Fibroblast of skin of abdomen (primary cell): Measurements from ENCODE around the gene TM9SF4.
"Not testable (repeated sequence)": the region's sequence is repeated elsewhere in the genome, so short reads cannot be mapped to it uniquely, and the experiment has no call there.

Source experiments
- DNase-seq: peaks from one replicate; pipeline ENCODE4 v3.0.0-alpha.2; 2013

Gene TM9SF4

DNA sequence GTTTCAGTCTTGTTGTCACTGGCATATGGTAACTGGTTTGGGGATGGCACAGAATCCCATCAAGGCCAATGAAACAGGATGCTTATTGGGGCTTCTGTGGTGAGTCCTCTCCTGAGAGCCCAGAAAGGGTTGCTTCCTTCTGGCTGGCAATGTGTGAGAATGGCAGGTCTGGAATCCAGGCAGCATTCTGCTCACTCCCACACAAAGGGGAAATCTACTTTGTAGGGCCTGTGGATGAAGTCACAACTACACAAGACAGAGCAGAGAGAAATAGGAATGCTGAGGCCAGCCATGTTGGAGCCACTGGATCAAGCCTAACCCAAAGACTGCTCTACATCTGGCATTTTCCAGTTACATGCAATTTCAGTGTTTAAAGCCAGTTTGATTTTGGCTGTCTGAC, 82.4 kb downstream of the TM9SF4 start:
- peak; percentile 11 for DNase-seq

DNA sequence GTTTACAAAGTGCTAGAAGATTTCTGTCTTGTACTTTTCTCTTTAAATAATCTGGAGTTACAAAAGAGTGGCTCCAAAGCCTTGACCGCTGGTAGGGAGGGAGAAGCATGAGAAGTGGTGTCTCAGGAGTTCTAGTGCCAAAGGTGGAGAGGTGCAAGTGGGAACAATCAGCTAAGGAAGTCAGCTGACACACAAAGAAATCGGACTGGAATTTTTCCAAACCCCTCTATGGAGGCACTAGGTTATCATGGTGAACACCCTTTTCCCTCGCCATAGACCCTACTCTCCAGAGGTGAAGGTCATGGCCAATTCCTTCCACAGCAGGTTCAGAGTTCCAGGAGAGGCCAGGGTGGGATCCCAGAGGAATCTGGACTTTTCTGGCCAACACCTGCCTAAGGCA, 83.2 kb downstream of the TM9SF4 start:
- DNase-seq, result no peak

DNA sequence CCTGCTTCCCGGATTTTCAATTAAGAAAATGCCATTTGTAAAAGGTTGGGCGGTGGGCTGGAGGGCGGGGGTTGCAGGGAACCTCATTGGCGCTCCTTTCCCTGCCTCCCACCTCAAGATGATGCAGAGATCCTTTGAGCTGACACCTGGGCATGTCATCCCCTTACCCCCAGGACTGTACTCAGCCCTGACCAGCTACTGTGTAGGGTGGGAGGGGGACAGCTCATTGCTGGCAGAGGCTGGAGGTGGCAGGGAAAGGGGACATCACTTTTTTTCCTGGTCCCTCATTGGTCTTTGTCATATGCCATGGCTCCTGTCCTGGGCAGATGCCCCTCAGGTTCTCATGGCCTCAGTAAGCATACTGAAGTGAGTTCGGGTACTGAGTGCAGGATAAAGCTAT, 83.8 kb downstream of the TM9SF4 start:
- DNase-seq, result not testable (repeated sequence)

DNA sequence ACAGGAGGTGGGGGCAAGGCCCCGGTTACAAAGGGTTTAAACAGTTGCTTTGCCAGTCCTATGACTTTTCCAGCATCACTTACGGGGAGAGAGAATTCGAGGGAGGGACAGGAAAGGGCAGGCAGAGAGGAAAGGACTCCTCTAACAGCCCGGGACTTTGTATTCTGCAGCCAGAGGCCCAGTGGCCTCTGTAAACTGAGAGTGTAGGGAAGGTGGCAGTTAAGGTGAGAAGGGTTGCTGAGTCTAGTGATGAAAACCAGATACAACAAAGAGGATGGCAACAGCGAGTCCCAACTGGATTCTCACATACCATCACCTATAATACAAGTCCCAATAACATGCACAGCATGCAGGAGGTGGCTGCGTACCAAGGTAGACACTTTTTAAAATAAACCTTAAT, 84.5 kb downstream of the TM9SF4 start:
- no peak for DNase-seq

DNA sequence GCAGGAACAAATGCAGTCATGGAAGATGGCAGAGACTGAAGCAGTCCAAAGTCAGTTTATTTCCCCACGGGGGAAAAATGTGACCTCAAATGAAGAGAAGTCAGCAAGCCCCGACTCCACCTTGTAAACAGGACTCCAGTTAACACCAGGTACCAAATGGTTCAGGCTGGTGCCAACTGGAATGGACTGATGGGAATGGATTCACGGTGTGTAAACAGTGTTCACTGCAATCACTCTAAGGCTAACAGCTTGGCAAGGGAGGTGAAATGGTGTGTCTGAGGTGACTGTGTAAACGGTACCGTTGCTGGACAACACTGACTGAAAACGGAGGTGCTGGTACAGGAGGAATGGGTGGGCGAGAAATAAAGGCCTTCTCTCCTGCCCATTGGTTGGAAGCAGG, 86.1 kb downstream of the TM9SF4 start:
- no peak for DNase-seq

DNA sequence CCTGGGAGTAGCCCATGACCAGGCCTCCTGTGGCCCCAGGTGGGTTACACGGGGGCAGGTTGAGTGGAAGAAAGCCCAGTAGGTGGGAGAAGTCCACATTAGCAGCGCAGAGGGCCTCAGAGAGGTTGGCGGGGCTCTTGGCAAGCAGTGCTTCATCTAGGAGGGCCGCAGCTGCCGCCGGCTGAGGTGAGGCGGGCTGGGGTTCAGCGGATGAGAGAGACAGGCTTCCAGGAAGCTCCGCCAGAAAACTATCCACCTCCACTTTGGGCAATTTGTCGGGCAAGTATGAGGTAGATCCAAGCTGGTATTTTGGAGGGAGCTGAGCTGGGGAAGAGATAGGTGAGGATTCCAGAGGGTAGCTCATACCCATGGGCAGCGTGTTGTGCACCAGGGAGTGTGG, 87.1 kb downstream of the TM9SF4 start:
- not testable (repeated sequence) for DNase-seq

DNA sequence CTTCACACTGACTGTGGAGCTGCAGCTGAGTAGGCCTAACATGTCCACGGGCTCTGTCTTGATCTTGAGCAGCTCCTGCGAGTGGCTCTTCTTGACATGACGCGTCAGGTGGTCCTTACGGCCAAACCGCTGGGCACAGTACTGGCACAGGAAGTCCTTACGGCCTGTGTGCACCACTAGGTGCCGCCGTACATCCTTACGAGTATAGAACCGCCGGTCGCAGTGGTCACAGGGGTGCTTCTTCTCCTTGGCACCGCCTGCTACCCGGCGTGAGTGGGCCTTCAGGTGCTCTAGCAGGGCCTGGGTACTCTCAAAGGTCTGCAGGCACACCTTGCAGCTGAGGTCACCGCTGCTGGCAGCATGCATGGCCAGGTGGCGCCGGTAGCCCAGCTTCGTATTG, 87.6 kb downstream of the TM9SF4 start:
- DNase-seq, result not testable (repeated sequence)

DNA sequence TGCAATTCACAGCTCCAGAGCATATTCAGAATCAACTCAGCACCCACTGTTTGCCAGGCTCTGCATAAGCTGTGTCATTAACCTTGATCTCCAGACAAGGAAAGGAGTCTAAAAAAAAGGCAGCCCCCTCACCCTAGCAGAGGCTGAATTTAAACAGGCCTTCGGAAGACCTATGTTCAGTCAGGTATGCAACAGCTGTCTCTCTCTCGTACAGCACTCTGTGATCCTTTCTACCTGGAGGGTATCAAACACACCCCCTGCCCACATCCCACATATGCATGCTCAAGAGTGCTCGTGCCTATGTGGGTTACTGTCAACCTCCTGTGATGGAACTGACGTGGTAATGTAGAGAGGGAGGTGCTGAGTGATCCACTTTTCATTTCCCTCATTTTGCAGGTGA, 89.5 kb downstream of the TM9SF4 start:
- DNase-seq, result no peak

DNA sequence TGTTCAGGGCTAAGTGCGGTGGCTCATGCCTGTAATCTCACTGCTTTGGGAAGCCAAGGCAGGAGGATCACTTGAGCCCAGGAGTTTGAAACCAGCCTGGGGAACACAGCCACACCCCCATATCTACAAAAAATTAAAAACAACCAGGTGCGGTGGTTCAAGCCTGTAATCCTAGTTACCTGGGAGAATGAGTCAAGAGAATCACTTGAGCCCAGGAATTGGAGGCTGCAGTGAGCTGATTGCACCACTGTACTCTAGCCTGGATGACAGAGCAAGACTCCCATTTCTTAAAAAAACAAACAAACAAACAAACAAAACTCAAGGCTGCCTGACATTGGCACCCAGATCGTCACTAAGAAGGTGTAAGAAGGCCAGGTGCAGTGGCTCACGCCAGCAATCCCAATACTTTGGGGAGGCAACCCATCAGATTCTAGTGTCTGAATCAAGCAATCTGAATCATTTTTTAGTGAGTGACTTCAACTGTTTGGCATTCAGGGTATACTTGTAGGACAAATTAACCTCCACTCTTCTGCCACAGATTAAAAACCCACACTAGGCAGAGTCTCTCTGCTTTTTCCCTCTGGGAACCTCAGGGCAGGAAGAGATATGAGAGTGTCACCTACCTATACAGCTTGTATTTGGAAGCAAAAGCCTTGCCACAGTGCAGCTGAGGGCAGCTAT, 91.9 kb downstream of the TM9SF4 start:
- DNase-seq, result peak; percentile 25

DNA sequence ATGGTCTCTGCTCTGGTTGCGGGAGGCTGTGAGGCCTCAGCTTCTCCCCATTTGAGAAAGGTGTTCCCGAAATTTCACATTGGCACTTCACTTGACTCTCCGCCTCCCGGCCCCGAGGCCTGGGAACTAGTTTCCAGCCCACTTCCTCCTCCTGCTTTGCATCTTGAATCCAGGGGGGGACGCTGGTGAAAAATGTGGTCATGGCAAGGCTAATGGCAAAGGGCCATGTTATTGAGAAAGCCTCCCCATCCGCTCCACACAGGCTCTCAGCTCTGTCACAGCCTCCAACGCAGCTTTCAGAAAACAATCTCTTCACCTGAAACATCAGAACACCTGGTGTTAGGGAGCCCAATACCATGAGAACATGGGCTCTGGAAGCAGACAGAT, 92.5 kb downstream of the TM9SF4 start:
- peak; percentile 19 for DNase-seq

DNA sequence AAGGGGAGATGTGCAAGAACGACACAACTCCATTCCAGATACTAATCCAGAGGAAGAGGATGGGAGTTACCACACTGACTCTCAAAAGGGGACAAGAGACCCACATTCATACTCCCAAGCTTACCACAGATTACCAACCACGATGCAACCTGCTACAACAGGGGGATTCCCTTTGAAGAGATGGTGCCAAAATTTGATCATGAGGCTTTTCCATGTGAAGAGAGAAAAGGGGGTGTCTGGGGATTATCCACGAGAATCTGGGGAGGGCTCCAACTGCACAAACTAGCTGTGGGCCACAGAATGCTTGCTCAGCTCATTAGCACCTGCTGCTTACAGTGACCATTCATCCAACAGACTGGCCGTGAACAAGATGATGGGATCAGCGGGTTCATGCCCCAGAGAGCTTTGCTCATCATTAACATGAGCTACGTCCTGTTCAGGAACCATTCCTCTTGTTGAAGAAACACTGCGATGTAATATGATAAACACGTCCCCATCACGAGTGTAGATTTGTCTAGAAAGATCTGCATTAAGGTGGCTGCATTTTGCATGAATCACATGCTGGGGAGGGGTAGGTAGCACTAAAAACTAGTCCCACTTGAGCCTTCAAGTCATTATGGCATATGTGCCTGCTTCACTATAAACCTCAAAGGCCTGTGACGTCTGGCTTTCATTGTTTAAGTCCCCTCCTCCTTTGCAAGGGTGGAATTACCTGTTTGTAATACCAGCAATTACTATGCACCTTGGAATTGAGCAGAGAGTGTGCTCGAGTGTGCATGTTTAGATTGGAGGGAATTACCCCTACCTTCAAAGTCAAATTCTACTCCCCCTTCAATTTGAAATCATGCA, 94.1 kb downstream of the TM9SF4 start:
- no peak for DNase-seq

DNA sequence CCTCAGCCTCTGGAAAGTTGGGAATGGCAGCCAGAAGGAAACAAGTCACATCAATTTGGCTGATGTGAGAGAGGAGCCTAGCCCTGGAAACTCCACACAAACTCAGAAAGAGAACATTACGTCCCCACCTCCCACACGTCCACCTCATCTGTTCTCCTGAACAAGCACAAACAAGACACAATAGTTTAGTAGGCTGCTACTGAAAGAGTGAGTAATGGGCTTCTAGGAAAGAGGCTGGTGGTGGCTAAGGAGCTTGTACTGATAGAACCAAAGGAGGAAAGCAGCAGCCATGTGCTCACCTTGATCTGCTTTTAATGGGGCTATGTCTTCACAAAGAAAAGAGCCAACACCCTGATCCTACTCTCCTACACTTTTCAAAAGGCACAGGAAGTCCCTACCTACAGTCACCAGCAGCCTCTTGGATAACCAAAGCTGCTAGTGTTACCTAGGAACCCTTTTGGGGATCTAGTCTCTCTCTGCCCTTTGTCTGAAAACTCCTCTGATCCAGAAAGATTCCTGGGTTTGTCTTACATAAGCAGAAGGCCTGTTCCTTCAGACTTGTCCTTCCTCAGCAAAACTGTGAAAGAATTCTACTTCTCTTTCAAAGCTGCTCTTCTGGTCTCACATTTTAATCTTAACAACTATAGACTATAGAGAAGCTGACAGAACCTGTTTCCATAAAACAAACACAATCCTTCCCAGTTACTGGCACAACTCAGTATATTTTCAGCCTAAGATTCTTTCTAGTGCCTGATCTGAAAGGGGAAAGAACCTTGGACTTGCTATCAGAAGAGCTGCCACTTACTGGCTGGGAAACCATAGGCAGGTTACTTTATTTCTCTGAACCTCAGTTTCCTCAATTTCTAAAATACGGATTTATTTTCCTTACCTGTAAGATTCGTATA, 94.9 kb downstream of the TM9SF4 start:
- no peak for DNase-seq

DNA sequence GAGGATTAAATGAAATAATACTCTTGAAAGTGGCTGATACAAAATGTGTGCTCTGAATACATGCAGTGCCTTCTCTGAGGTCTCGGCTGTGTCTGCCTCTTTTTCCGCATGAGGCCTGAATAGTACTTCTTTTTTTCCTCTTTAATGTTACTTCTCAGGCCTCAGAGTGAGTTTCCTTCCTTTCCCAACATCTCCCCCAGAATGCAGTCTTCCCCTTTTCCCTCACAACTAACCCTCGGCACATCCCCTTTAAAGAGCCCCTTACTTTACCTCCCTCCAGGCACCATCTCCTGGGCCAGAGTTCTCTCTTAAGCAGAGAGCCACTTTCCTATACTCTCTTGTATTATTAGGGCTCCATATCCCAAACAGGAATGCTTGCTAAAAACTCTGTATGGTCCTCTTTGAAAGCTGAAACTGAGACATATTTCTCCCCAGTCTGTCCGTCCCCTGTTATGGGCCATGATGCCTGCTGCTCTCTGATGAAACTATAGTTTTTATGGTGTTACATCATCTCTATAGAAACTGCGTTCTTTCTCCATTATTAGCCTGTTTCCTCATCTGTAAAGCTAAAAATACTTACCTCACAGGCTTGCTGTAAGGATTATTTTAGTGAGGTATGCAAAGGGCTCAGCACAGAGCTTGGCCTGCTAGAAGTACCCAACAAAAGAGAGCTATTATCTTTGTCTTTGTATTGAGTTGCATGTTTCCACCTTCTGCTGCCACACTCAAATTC, 95.8 kb downstream of the TM9SF4 start:
- peak; percentile 35 for DNase-seq

DNA sequence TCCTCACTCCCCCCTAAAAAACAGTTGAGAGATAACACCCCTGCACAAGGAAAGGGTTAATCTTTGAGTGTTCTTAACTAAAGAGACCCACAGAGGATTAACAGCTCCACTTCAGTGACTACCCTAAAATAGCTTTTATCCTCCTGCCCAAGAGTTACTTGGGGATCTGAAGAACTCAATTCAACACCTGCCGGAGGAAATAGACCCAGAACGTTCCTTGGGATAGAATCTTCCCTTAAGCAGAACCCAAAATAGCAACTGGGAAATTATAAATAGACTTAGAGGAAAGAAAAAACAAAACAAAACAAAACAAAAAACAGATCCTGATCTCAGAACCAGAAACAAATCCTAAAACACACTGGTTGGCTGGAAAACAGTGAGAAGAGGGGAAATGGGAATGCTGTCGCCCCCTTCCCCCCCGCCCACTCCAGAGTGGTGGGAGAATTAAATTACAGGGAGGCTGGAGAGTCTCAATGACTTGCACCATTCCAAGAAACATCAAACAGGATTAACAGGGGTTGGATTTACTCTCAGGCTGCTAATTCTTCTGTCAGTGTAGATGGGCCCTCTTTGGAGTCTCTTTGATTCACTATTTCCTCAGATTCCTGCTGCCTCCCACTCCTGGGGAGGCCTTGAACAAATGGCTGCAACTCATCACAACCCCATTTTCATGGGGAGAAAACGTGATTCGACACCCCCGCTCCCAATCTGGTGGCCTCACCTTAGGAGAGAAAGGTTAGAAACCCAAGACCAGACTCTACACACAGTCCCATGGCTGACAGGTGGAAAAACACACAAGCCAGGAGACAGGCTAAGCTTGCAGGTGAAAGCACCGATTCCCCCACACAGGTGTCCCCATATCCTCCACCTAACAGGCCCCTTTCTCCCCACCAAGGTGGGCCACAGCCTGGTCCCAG, 96.6 kb downstream of the TM9SF4 start:
- no peak for DNase-seq

DNA sequence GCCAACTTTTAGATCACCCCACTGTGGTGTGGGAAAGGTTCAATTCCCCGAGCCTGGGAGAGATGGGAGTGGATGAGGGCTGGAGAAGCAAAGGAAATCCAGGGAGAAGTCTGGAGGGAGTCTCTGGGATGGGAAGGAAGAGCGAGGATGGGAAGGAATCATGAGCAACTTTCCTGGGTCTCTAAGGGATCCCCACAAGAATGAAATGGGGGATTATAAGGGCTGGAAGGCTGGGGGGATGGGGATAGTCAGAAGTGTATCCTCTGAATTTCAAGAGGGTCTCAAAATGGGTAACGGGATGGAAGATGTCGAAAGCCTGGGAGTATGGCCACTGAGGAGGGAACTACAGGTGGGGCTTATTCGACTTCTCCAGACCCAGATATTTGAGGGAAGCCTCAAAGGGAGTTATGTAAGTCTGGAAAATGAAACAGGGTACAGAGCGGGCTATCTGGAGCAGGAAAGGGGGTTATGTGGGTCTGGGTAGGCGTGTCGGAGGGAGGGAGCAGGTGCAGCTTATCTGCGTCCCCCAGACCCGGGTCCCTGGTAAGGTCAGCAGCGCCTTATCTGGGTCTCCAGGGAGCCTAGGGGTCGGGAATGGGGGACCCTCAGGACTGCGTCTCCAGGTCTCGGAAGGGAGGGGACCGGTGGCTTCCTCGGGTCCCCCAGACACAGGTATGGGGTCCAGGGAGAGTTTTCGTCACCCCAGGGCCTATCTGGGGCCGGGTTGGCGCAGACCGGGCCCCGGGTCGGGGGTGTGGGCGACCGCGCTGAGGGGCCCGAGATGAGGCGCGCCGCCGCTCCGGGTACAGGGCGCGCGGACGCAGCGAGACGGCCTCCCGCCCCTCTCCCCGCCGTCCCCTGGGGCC, 97.5 kb downstream of the TM9SF4 start:
- no peak for DNase-seq

DNA sequence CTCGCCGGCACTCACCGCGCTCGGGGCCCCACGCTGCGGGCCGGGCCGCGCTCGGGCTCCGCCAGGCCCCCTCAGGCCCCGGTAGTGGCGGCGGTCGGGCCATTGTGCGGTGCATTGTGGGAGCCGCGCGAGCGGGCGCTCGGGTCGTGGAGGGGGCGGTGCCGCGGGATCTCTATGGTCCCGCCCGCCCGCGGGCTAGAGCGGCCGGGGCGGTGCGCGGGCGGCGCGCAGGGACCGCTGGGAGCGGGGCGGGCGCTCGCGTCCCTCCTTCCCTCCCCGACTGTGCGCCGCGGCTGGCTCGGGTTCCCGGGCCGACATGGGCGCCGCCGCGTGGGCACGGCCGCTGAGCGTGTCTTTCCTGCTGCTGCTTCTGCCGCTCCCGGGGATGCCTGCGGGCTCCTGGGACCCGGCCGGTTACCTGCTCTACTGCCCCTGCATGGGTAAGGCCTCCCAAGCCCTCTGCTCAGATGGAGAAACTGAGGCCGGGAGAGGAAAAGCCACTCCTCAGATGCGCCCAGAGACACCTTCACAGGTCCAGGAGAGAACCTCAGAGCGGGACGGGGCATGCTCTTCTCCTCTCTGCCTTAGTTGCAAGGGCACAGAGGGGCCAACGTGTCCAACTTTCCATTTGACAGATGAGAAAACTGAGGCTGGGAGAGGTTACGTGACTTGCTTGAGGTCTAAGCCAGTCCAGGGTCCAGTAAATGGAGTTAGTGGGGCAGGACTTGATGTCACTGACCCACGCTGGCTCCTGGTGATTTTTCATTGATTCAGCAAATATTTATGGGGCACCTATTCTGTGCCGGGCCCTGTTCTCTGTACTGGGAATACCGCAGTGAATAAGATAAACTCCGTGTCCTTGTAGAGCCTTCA, 98.3 kb downstream of the TM9SF4 start, which contains the start of the genes PLAGL2 and POFUT1:
Gene PLAGL2 (minus strand): TSS at position 118 of the 873 bp plus-strand sequence. CDS start 5,565 bp downstream, outside the sequence.
Gene POFUT1 (plus strand): TSS at position 255 of the 873 bp plus-strand sequence. CDS start 62 bp downstream, at position 317.
- peak; percentile 89 for DNase-seq

DNA sequence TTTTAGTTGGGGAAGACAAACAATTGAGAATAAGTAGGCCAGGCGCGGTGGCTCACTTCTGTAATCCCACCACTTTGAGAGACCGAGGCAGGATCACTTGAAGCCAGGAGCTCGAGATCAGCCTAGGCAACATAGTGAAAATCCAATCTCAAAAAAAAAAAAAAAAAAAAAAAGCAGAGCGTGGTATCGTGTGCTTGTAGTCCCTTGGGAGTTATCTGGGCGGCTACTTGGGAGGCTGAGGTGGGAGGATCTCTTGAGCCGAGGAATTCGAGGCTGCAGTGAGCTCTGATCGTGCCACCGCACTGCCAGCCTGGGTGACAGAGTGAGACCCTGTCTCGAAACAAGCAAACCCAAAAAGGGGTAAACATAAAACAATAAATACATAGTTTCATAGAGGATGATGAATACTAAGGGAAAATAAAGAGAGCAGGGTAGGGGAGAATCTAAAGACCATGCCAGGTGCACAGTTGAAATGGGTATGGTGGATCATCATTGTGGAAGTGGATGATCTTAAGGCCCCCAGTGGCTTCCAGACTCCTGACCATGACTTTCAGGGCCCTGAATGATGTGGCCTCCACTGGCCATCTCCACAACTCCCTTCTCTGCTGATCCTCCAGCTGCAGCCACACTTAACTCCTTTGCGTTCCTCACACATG, 99.1 kb downstream of the TM9SF4 start:
- DNase-seq, result no peak
